GM15510 (cell line): ENCODE results near the gene FPR1.

ENCODE experiments used
- POLR2A ChIP-seq: IDR thresholded peaks from 3 replicates; pipeline ENCODE4 v1.6.1; 2011; ENCODE audit warnings: borderline replicate concordance; ENCODE audit not compliant: insufficient read length; ENCODE audit errors: extremely low read depth

FPR1 gene

GRCh38 chr19:51727349-51727880 lies 24.3 kb downstream of the FPR1 start:
- TF ChIP-seq POLR2A: no peak

DNA sequence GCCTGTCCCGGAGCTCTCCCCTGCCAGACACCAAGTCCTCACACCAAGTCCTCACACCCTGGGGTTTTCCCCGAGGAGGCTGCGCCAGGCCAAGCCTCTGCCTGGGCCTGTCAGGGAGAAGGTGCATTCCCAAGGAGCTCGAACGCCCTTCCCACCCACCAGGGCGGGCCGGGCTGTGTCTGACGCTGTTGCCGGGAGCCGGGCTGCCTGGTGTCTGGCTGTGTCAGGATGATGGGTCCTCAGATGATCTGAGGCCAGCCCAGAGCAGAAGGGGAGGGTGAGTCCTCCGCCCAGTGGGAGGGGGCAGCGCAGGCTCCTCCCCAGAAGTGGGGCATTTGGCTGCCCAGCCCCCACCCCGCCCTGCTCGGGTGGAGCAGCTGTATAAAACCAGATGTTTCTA lies 25.6 kb downstream of the FPR1 start:
- TF ChIP-seq POLR2A: no peak

- TF ChIP-seq POLR2A: no peak
These were observed 27.1 kb downstream of the FPR1 start for GRCh38 chr19:51724543-51724942.

- no peak for TF ChIP-seq POLR2A
These were observed 29.2 kb downstream of the FPR1 start for GRCh38 chr19:51722492-51722891.

GRCh38 chr19:51721905-51722304 lies 29.8 kb downstream of the FPR1 start:
- no peak for TF ChIP-seq POLR2A

DNA sequence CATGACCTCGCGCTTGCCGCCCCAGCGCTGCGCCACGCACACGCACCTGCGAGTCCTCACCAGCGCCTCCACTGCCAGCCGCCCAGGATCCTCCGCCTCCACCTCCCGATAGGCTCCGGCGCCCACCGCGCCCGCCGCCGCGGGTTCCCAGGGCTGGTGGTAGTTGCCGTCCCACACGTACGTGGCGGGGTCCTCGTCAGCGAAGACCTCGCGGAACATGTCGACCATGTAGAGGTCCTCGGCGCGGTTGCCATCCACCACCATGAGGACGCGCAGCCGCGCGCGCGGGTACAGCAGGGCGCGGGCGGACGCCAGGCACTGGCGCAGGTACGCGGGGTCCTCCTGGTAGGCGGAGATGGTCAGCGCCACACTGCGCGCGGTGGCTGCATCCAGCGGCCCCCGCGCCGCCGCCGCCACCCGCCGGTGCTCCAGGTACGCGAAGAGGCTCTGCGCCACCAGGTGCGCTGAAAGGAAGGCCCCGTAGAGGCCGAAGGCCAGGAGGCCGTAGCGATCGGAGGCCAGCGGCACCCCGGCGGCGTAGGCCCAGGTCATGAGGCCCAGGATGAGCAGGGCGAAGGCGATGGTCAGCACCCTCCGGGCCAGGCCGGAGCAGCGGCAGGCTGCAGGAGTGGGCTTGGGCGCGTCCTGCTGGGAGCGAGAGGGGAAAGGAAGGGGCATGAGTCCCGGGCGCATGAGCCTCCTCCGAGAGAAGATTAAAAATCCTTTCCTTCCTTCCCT lies 32.3 kb downstream of the FPR1 start:
- no peak for TF ChIP-seq POLR2A

DNA sequence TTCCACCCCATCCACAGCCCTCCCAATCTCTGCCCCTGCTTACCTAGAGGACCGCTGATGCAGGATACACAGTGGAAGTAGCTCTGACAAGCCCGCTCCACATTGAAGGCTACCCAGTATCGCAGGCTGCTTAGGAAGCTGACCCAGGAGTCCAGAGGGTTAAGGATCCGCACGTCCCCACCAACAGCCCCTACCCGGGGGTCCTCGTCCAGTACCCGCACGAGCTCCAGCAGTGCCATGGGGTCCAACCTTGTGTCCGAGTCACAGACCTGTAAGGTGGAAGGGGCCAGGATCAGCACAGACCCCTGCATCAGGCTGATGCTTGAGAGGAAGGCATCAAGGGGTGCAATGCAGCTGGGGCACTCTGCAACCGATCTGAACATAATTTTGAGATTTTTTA lies 34.8 kb downstream of the FPR1 start:
- TF ChIP-seq POLR2A: no peak

DNA sequence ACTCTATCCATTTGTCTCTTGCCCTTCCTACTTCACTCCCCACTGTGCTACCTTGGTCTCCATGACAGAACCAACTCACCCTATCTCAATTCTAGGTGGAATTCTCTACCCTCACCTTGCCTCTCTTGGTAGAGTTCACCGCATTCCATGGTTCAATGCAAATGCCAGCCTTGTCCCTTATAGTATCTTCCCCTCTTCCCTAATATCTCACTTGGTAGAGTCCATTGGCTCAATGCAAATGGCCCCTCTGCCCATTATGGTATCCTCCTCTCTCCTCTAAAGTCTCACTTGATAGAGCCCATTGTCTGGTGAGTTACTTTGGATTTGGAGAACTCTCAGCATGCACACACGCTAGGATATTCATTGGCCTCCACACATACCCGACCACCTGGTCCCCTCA lies 35.8 kb downstream of the FPR1 start:
- TF ChIP-seq POLR2A: no peak

GRCh38 chr19:51714848-51715247 lies 36.8 kb downstream of the FPR1 start:
- TF ChIP-seq POLR2A: no peak

- no peak for TF ChIP-seq POLR2A
These were observed 38.1 kb downstream of the FPR1 start for GRCh38 chr19:51713319-51714285.

DNA sequence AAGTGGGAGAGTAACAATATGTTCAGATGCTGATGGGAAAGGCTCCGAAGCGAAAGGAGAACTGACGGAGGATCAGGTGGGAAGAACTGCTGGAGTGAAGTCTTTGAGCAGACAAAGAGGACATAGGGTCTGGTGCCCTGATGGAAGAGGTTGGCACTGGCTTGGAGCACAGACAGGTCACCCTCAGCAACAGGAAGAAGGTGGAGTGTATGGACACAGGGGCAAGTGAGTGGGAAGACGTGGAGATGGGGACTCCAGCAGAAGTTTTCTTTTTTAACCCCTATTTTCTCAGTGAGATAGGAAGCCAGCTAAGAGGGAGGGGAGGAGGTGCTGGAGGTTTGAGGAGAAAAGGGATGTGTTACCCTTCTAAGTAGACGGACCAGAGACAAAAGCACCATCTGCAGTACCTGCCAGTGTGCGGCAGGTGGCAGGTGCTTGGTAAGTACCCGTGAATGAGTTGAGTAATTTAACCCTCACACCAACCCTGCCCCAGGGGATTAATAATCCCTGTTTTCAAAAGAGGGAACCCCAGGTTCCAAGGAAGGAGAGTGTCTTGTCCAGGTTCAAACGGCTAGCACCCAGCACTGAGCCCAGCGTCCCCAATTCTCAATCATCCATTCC lies 39.1 kb downstream of the FPR1 start:
- TF ChIP-seq POLR2A: no peak

GRCh38 chr19:51711702-51712101 lies 40.0 kb downstream of the FPR1 start:
- no peak for TF ChIP-seq POLR2A

DNA sequence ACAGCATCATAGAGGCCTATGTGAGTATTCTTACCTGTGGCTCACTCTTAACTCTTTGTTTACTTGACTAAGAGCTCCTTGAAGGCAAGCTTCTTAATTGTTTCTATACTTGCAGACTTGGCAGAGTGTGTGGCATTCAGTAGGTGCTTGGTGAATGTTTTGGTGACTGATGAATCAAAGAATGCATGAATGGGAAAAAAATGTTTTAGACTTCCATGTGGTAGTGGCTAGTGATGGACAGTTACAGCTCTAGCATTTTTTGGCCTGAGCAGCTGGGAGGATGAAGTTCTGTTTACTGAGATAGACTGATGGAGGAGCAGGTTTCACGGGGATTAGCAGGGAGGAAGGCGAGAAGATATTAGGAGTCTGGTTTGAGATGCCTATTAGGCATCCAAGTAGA lies 41.5 kb downstream of the FPR1 start:
- TF ChIP-seq POLR2A: no peak

- TF ChIP-seq POLR2A: no peak
These were observed 42.1 kb downstream of the FPR1 start for GRCh38 chr19:51709575-51709974.

- TF ChIP-seq POLR2A: no peak
These were observed 42.9 kb downstream of the FPR1 start for GRCh38 chr19:51708811-51709210.
